ENCODE results near the gene KCNQ5. TPM values are rescaled to one million over a fixed set of nuclear protein-coding genes. Genes with fewer than 3 reads are reported as not detected.

Gene KCNQ5
- total RNA-seq, 1 donor from 2014 or later = 12.9 TPM

GRCh38 chr6:72913797-72914196 lies 291.9 kb downstream of the KCNQ5 start:
- DNase-seq = no peak

GRCh38 chr6:72916298-72916697 lies 294.4 kb downstream of the KCNQ5 start:
- DNase-seq = no peak

- DNase-seq = no peak
Measured at GRCh38 chr6:72916906-72917305, 295.0 kb downstream of the KCNQ5 start.

- DNase-seq = no peak
Measured at GRCh38 chr6:72922401-72922800, 300.5 kb downstream of the KCNQ5 start.

GRCh38 chr6:72925136-72925535 lies 303.3 kb downstream of the KCNQ5 start:
- DNase-seq = no peak

- DNase-seq = no peak
Measured at GRCh38 chr6:72930556-72931132, 308.8 kb downstream of the KCNQ5 start.

GRCh38 chr6:72931325-72931887 lies 309.5 kb downstream of the KCNQ5 start:
- DNase-seq = no peak

- no peak for DNase-seq
Measured at GRCh38 chr6:72933233-72933632, 311.4 kb downstream of the KCNQ5 start.

- DNase-seq = no peak
Measured at GRCh38 chr6:72936766-72937559, 315.1 kb downstream of the KCNQ5 start.

GRCh38 chr6:72938104-72938503 lies 316.2 kb downstream of the KCNQ5 start:
- no peak for DNase-seq

- DNase-seq = no peak
Measured at GRCh38 chr6:72939004-72939403, 317.1 kb downstream of the KCNQ5 start.

- no peak for DNase-seq
Measured at GRCh38 chr6:72940265-72940664, 318.4 kb downstream of the KCNQ5 start.

GRCh38 chr6:72941263-72941662 lies 319.4 kb downstream of the KCNQ5 start:
- no peak for DNase-seq

GRCh38 chr6:72941751-72942150 lies 319.9 kb downstream of the KCNQ5 start:
- DNase-seq = no peak

GRCh38 chr6:72943699-72944098 lies 321.8 kb downstream of the KCNQ5 start:
- no peak for DNase-seq

GRCh38 chr6:72944660-72945059 lies 322.8 kb downstream of the KCNQ5 start:
- no peak for DNase-seq

- no peak for DNase-seq
Measured at GRCh38 chr6:72946774-72947173, 324.9 kb downstream of the KCNQ5 start.

- DNase-seq = no peak
Measured at GRCh38 chr6:72947534-72947933, 325.7 kb downstream of the KCNQ5 start.

GRCh38 chr6:72948153-72948552 lies 326.3 kb downstream of the KCNQ5 start:
- DNase-seq = no peak

GRCh38 chr6:72950114-72950860 lies 328.4 kb downstream of the KCNQ5 start:
- DNase-seq = no peak

GRCh38 chr6:72952808-72953630 lies 331.2 kb downstream of the KCNQ5 start:
- DNase-seq = no peak

GRCh38 chr6:72953971-72954381 lies 332.1 kb downstream of the KCNQ5 start:
- no peak for DNase-seq

All from occipital lobe (tissue), 2 donors.